Hepatocyte (in vitro differentiated cells): Measurements from ENCODE around the gene JMJD8.

ENCODE experiments used
- CTCF ChIP-seq: fragments of 200-600 bp; sonication (generic); IDR thresholded peaks from 2 replicates; pipeline ENCODE4 v1.5.1; 2016; ENCODE audit warnings: antibody characterized with exemption, mild to moderate bottlenecking; ENCODE audit not compliant: poor library complexity
- EZH2phosphoT487 ChIP-seq: fragments of 200-600 bp; sonication (generic); IDR thresholded peaks from one replicate; pipeline ENCODE4 v1.6.1; 2018; ENCODE audit warnings: antibody characterized with exemption, mild to moderate bottlenecking, low read depth, moderate library complexity; ENCODE audit not compliant: unreplicated experiment, severe bottlenecking

- no peak for TF ChIP-seq CTCF
- no peak for TF ChIP-seq EZH2phosphoT487
These were observed 5.0 kb downstream of the JMJD8 start for GRCh38 chr16:678858-679813.
